GM18907 (cell line): ENCODE measurements around the gene GPR85.
A peak's percentile ranks its signal among the peaks of the same experiment; 100 is the strongest.
"Not testable (repeated sequence)": the region's sequence is repeated elsewhere in the genome, so short reads cannot be mapped to it uniquely, and the experiment has no call there.

Experiments
- ATAC-seq: cut with Tn5 transposase; IDR thresholded peaks from one replicate; pipeline ENCODE4 v1.9.1; 2021; ENCODE audit warnings: mild to moderate bottlenecking, moderate library complexity; ENCODE audit not compliant: unreplicated experiment

The GPR85 gene

GRCh38 chr7:113084496-113085172 is 2.0 kb downstream of the GPR85 start:
- no peak for ATAC-seq

DNA sequence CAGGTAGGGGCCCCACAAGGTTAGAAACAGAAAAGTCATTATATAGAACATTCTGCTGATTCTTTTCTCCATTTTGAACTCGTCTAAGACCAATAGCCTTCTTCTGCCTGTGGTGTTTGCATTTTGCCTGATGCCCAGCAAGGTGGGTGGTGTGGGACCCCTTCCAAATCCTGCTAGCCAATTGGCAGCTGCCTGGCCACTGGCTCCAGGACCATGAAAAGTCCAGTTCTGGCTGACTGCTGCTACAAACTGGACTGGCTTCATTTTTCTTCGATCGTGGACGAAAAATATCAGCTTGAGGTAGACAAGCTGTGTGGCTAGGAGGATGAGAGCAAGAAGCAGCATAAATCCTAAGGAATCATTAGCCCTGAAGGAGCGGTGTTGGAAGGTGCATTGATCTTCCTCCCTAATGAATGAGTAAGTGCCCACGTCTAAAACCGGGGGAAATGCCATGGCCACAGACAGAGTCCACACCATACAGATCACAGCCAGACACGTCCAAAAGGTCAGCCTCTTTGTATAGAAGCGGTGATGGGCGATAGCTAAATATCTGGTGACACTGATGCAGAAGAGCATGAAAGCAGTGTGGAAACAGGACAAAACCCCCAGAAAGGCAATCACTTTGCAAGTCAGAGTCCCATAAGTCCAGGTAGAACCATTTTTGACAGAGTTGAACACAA is 2.7 kb downstream of the GPR85 start:
- ATAC-seq: no peak

- ATAC-seq: peak; percentile 67
Measured at GRCh38 chr7:113083132-113083815, 3.4 kb downstream of the GPR85 start.

GRCh38 chr7:113078331-113078730 is 8.3 kb downstream of the GPR85 start:
- no peak for ATAC-seq

DNA sequence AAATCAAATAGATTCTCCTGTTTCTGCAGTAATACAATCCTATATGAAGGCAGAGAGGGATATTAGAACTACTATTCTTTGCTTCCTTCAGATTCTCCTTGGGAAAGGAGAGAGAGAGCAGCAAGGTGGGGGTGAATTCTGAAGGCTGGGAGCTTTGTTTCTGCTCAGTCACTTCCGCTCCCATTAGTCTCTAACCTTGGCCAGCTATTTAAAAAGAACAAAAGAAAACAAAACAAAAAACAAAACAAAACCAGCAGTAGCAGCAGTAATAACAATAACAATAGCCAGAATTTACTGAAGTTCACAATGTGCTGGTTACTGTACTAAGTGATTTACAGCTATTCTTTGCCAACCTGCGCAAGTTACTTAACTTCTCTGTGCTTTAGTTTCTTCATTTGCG is 9.9 kb downstream of the GPR85 start:
- ATAC-seq: no peak

DNA sequence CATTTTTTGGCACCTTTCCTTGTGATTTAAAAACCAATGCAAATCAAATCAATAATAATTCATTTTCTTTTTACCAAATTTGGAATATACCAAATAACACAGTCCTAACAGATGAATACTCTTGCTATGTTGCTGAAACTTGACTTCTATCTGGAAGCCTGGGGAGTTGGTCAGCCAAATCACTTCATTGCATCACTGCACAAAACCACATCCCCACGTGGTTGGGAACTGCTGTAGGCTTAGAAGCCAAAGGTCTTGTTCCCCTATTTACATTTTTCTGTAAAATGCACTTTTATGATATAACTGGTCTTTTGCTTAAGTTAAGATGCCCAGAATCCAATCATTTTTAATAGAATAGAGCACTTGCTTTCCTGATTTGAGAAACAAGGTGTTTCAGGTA is 15.2 kb downstream of the GPR85 start:
- ATAC-seq: peak; percentile 77

GRCh38 chr7:113062499-113062898 is 24.1 kb downstream of the GPR85 start:
- ATAC-seq: no peak

GRCh38 chr7:113060100-113060499 is 26.5 kb downstream of the GPR85 start:
- peak; percentile 85 for ATAC-seq

DNA sequence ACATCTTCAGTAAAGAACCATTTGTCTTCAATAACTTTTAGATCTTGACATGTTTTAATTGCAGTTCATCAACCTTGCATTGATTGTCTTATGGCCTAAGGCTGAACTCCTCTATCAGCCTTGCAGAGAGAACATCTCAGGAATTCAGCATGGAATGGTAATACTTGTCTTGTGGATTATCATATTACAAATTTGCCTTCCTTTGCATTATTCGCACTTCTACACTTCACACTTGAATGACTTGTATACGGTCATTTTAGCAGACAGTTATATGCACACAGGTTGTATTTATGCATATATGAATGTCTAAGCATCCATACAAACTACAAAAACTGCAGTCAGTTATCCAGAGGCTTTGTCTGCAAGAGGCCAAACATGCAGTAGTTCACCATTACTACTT is 31.7 kb downstream of the GPR85 start:
- no peak for ATAC-seq

GRCh38 chr7:113054272-113054671 is 32.4 kb downstream of the GPR85 start:
- ATAC-seq: not testable (repeated sequence)

- ATAC-seq: not testable (repeated sequence)
Measured at GRCh38 chr7:113049221-113049620, 37.4 kb downstream of the GPR85 start.

GRCh38 chr7:113046453-113046852 is 40.2 kb downstream of the GPR85 start:
- no peak for ATAC-seq

DNA sequence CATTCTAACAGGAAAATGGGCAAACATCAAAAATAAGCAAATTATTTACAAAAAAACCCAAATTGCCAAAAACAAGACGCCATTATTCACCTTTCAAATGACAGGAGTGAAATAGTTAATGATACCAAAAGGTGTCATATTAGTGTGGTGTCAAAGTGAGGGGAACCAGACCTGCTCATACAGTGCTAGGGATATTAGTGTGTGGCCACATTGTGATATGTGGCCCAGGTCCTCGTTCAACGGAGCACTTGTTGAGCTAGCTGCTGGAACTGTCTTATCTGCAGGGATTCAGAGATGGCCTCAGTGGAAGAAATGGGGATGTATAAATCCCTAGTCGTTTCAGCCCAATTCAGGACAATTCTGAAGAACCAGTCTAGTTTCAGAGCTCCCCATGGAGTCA is 41.2 kb downstream of the GPR85 start:
- no peak for ATAC-seq

DNA sequence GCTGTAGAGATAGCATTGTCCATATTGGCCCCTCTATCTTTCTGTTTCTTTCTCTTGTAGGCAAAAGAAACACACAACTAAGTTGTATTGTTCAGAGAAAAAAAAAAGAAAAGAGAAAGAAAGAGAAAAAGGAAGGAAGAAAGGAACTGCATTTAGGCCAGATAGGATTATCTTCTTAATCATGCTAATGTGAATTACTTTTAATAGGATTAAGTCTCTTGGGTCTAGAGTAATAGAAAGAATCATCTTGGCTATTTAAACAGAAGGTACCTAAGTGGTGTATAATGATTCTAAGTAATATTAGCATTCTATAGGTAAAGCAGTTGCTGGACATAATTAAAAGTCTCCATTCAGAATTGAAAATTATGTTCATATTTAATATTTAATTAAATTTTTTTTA is 42.2 kb downstream of the GPR85 start:
- no peak for ATAC-seq

- ATAC-seq: no peak
Measured at GRCh38 chr7:113040849-113041248, 45.8 kb downstream of the GPR85 start.

DNA sequence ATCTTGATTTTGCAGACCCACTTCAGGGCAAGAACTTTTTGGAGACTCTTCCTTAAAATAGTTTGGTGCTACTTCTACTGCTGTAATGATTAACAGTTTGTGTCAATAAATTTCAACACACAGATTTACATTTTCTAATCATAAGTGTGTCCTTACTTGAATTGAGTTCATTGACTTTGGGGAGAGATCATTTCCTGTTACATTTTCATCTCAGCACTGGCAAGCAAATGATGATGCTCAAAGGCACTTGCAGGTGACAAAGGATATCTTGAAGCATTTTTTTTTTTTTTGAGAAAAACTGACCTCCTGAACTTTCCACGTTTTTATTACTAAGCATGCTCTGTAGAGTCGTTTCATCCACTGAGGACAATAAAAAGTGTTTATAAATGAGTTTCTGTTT is 52.7 kb downstream of the GPR85 start:
- no peak for ATAC-seq
